Amygdala (tissue), 56 donors: ENCODE results near the gene ANKRD63.

Experiments used
- DNase-seq, 56 donors: peaks; one replicate each; lab custom pipeline; 2025; lab: John Stamatoyannopoulos, UW

Gene ANKRD63

DNA sequence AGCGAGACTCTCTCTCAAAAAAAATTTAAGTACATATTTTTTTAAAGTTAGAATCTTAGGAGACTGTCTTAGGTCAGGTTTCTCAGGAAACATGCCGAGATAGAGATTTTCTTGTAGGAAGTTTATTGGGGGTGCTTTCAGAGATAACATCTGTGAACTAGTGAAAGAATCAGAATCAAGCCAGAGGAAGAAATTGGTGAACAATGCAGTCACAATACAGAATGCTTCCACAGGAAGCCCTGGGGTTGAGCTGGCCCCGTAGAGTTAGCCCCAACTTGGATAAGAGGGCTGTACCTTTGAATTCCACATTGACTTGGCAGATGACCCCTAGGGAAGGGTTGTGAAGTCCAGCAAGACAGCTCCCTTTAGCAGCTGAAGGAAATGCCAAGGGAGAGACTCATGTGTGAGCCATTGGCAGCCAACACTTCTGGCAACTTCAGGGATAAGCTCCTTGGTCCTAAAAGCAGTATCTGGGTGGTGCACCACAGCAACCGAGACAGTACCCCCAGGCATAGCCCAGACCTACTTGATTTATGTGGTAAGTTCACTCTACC is 31.9 kb upstream of the ANKRD63 start:
- no peak for DNase-seq

GRCh38 chr15:40313531-40314398 is 30.9 kb upstream of the ANKRD63 start:
- peak in 6 of 56 donors; percentile 19 to 58 (median 36) for DNase-seq

GRCh38 chr15:40312370-40313158 is 29.7 kb upstream of the ANKRD63 start:
- DNase-seq: no peak

- no peak for DNase-seq
Measured at GRCh38 chr15:40310993-40311392, 28.1 kb upstream of the ANKRD63 start.

- DNase-seq: peak in 22 of 56 donors; percentile 11 to 54 (median 24)
Measured at GRCh38 chr15:40310001-40310959, 27.4 kb upstream of the ANKRD63 start.

- DNase-seq: no peak
Measured at GRCh38 chr15:40309344-40309862, 26.5 kb upstream of the ANKRD63 start.

GRCh38 chr15:40307421-40308211 is 24.8 kb upstream of the ANKRD63 start, which contains the start of gene PLCB2:
Gene PLCB2 (minus strand): TSS chr15:40307935. CDS start chr15:40307672, 263 bp downstream.
- peak in 16 of 56 donors; percentile 16 to 52 (median 30) for DNase-seq

GRCh38 chr15:40306908-40307307 is 24.0 kb upstream of the ANKRD63 start:
- DNase-seq: no peak

DNA sequence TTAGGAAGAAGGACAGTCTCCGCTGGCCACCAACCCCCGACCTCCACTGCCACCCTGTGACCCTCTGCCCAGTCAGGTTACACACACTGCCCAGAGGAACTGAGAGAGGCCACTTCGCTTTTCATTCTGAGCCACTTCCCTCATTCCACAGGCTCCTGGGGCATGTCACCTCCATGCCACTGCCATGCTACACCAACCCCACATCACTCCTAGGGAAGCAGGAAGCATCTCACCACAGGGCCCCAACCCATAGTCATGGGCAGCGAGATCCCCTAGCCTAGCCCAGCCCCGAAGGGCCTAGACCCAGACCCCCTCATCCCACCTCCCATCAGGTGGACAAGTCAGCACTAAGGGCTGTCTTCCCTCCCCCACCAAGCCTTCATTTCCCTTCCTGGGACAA is 23.5 kb upstream of the ANKRD63 start:
- DNase-seq: peak in 13 of 56 donors; percentile 11 to 49 (median 30)

- no peak for DNase-seq
Measured at GRCh38 chr15:40305281-40305680, 22.4 kb upstream of the ANKRD63 start.

DNA sequence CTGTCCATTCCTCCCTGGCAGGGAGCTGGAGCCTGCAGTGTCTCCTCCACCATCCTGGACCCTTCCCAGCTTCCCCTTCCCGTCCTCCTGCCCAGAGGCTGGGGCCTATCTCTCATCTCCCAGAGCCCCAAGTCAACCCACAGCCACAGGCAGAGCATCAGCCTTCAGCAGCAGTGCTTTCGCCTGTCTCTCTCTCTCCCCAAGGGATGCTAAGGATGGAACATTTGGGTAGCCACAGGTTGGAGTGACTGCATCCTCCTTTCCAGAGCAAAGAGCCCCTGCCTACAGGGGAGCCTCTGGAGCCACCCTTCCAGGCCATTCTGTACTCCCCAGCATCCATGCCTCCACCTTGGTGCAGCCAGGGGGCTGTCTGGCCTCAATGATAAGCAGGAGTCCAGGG is 20.7 kb upstream of the ANKRD63 start:
- no peak for DNase-seq

DNA sequence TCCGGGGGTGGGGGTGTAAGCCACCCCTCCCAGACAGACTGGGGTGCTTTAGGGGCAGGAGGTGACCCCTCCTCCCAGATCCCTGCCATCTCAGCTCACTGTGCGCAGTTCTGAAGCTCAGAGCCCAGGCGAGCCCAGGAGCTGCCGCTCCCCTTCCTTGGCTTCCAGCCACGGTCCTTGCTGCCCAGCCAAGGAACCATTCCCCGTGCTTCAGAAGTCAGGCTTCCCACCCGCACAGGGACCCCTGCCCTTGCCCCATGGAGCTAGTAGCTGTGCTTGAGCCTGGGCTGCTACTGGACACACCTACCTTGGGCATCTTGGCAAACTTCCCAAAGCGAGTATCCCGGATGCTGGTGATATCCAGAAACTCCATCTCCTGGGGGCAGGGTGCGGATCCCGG is 20.1 kb upstream of the ANKRD63 start:
- DNase-seq: no peak

DNA sequence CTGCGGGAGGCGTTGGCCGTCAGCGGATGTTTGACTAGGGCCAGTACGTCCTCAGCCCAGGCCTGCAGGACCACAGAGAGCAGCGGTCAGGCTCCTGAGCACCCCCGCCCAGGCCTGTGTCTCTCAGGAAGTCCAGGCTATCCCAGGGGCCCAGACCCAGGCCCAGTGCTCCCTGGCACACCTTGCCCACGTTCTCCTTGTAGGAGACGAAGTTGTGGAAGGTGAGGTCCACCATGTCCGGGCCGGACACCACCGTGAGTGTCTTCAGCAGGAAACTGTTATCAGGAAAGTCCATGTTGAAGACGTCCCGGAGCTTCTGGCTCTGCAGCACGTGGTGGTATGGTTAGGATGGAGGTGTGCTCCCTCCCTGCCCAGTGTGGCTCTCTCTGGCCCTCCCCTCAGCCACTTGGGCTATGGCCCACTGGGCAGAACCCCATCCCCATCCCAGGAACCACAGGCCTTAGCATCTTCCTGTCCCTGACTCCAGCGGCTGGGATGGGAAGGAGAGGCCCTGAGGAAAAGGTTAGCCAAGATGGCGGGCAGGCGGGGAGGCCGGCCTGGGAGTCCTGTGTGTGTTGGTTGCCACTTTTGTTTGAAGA is 19.5 kb upstream of the ANKRD63 start:
- DNase-seq: no peak

- DNase-seq: no peak
Measured at GRCh38 chr15:40301467-40302179, 18.8 kb upstream of the ANKRD63 start.

GRCh38 chr15:40300771-40301170 is 17.9 kb upstream of the ANKRD63 start:
- no peak for DNase-seq

- no peak for DNase-seq
Measured at GRCh38 chr15:40300367-40300766, 17.5 kb upstream of the ANKRD63 start.

- DNase-seq: no peak
Measured at GRCh38 chr15:40298216-40298935, 15.5 kb upstream of the ANKRD63 start.
